NCI-H146 treated with DMSO at 0.1 percent for 48 hours (cell line): ENCODE results near the gene TM4SF18.
A peak's percentile ranks its signal among the peaks of the same experiment; 100 is the strongest.

Experiments
- DNase-seq: peaks from one replicate; lab custom pipeline; 2025; ENCODE audit not compliant: unreplicated experiment; lab: John Stamatoyannopoulos, UW

The TM4SF18 gene

GRCh38 chr3:149331396-149331795 lies 2.0 kb downstream of the TM4SF18 start:
- DNase-seq = no peak

DNA sequence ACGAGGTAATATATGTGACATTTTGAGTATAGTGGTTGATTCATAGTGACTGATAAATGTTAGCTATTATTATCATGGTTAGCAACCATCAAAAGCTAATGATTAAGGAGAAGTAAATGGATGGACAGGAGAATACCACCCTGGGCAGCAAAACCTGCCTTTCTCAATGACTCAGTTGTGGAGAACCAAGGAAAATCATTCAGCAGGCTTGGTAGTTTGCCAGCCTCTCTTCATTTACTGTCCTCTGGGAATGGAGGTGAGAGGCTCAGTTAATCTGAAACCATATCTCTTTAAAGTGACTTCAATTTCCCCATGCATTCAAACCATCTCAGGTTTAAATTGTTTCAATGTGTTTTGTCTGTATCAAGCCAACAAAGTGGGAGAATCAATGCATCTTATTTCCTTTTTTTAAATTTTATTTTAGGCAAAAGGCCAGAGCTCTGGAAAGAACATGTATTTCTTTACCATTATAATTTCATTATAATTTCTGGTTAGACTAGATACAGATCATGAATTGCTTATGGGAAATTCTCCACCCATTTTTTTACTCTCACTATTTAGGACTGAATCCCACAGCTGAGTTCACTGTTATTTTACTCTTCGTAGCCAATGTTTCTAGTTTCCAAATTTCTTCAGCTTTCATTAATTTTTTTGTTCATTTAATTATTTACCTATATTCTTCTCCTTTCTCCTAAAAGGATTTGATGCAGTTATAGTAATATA lies 2.7 kb downstream of the TM4SF18 start:
- DNase-seq = no peak

DNA sequence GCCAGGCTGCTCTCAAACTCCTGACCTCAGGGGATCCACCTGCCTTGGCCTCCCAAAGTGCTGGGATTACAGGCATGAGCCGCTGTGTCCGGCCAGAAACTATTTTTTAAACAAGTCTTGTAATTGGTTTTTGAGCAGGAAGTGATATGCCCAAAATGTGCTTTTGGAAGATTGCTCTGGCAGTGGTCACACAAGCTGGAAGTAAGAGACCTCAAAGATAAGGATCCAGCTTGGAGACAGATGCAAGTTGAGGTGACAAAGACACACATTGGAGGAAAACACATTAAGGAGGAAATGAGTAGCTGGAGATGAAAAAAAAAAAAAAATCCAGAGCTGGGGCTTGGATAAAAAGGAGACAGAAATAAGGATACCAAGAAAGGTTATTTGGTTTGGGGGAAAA lies 6.3 kb downstream of the TM4SF18 start:
- no peak for DNase-seq

GRCh38 chr3:149325581-149325980 lies 7.9 kb downstream of the TM4SF18 start:
- no peak for DNase-seq

GRCh38 chr3:149324332-149324731 lies 9.1 kb downstream of the TM4SF18 start:
- no peak for DNase-seq

- no peak for DNase-seq
Observed at GRCh38 chr3:149321640-149322039, 11.8 kb downstream of the TM4SF18 start.

DNA sequence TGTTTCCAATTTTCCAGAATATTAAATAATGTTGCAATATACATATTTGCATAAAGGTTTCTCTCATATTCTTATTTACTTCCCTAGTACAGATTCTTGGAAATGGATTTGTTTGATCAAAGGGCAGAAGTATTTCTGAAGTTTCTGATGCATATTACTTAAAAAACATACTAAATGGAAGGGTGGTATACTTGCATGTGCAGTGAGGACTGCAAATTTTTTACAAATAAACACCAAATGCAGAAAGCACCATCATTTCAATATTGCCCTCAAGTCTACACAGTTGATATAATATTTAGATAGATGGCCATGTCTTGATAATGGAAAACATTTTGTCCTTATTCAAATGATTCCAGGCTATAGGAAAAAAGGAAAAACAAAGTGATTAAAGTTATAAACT lies 12.3 kb downstream of the TM4SF18 start:
- DNase-seq = no peak

DNA sequence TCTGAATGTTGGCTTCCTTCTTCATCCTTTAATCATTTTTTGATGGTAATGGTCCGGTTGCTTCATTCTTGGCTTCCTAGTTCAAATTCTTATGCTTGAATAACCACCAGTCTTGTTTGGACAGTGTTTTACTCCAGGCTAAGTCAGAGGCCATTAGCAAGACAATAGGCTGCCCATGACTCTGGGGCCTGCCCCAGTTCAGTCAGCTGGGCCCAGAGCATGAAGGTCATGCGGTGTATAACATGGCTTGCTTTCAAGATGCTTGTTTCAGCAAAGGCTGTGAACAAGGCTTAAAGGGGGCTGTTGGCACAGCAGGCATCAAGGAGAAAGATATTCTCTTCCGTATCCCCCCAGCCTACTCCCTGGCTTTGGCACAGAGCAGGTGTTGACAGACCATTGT lies 13.7 kb downstream of the TM4SF18 start:
- peak; percentile 80 for DNase-seq

- no peak for DNase-seq
Observed at GRCh38 chr3:149317072-149317471, 16.4 kb downstream of the TM4SF18 start.

GRCh38 chr3:149316437-149316836 lies 17.0 kb downstream of the TM4SF18 start:
- DNase-seq = no peak

- DNase-seq = no peak
Observed at GRCh38 chr3:149315694-149316093, 17.7 kb downstream of the TM4SF18 start.

DNA sequence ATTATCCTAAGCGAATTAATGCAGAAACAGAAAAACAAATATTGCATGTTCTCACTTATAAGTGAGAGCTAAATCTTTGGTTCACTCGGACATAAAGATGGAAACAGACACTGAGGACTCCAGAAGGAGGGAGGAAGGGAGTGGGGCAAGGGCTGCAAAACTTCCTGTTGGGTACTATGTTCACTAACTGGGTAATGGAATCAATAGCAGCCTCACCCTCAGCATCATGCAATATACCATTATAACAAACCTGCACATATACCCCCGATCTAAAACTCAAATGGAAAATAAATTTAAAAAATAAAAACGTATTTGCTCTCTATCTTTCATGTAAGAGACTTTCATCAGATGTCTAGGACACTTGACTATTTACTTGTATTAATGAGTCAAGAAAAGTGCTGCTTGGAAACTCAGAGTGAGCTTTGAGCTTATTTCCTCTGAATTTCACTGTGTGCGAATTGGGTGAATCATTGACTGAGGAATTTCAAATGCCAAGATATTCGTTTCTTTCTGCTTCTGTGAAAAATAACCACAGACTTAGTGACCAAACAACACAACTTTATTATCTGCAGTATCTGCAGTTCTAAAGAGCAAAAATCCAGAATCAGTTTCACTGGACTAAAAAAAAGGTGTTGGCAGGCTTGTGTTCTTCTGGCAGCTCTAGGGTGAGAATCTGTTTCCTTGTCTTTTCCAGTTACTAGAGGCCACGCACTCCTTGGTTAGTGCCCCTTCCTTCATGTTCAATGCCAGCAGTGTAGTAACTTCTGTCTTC lies 18.4 kb downstream of the TM4SF18 start:
- no peak for DNase-seq

GRCh38 chr3:149313542-149313941 lies 19.9 kb downstream of the TM4SF18 start:
- DNase-seq = no peak

- no peak for DNase-seq
Observed at GRCh38 chr3:149310796-149311534, 22.5 kb downstream of the TM4SF18 start.

GRCh38 chr3:149307435-149307783 lies 26.0 kb downstream of the TM4SF18 start:
- no peak for DNase-seq

GRCh38 chr3:149306751-149307434 lies 26.5 kb downstream of the TM4SF18 start:
- no peak for DNase-seq

DNA sequence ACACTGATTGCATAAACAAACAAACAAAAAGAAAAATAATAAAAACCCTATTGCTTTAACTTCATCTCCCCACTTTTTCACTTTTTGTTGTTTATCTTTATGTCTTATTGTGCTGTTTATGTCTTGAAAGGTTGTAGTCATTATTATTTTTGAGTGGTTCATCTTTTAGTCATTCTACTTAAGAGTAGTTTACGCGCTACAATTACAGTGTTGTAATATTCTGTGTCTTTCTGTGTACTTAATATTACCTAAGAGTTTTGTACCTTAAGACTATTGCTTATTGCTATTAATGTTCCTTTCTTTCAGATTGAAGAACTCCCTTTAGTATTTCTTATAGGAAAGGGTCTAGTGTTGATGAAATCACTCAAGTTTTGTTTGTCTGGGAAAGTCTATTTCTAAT lies 28.1 kb downstream of the TM4SF18 start:
- DNase-seq = no peak

- DNase-seq = peak; percentile 59
Observed at GRCh38 chr3:149299938-149300801, 33.3 kb downstream of the TM4SF18 start.

GRCh38 chr3:149296972-149297371 lies 36.5 kb downstream of the TM4SF18 start:
- DNase-seq = no peak

DNA sequence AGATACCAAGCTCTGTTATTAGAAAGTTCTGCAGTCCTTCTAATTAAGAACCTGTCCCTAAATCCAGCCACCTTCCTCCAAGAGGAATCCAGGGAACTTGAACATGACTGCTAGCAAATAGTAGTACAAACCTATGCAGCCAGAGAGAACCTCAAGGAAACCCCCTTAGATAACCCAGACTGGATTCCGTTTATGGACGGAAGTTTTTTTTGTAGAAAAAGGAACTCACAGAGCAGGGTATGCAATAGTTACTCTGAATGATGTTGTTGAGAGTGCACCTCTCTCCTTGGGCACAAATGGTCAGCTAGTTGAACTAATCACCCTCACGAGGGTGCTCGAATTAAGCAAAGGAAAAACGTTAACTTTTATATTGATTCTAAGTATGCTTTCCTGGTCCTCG lies 40.8 kb downstream of the TM4SF18 start:
- DNase-seq = no peak
